HepG2 (cell line): ENCODE data around the gene TECTA. TPM values are rescaled to one million over a fixed set of nuclear protein-coding genes. Genes with fewer than 3 reads are reported as not detected.

Source experiments
- ATAC-seq: fragments of 200-7000 bp; cut with Tn5 transposase; 3 replicates; pipeline ENCODE4 v1.9.1; 2020; ENCODE audit warnings: mild to moderate bottlenecking, moderate library complexity
- BruUV-seq: library from RNA; stranded (reverse); fragments of 400-500 nt; replicated peaks from 2 replicates; lab custom pipeline; 2021; lab: Mats Ljungman, UMichigan
- CTCF ChIA-PET: fragments of 300-600 bp; formaldehyde crosslinking; extraction: SDS; loops from one replicate; lab custom pipeline; 2021; ENCODE audit warnings: low total read pairs, inconsistent platforms, low intra/inter-chr PET ratio; lab: Yijun Ruan, JAX
- POLR2A ChIA-PET: fragments of 350-600 bp; sonication (Branson Sonifier 250); formaldehyde crosslinking; loops from one replicate; lab custom pipeline; 2020; ENCODE audit warnings: antibody characterized with exemption, inconsistent platforms; lab: Yijun Ruan, JAX
- DNase-seq: peaks from one replicate; pipeline ENCODE4 v3.0.0-alpha.2; 2015; ENCODE audit warnings: low spot score
- FAIRE-seq: peaks from 3 replicates; lab custom pipeline; 2011; peaks lifted over from hg19 to GRCh38; lab: Jason Lieb, UNC
- H2AFZ ChIP-seq: one replicate; pipeline ENCODE4 v1.6.1; 2011; ENCODE audit warnings: low read length, inconsistent platforms
- H3K27ac ChIP-seq: fragments of 300-600 bp; 3 replicates; pipeline ENCODE4 v1.8.0; 2011; ENCODE audit warnings: mixed run types, mild to moderate bottlenecking, mixed read lengths, low read length, inconsistent platforms; ENCODE audit not compliant: insufficient read depth; ENCODE audit errors: extremely low read length
- H3K27me3 ChIP-seq, 2 experiments: fragments of 200-600 bp in 1 of 2; 2 replicates in 1 of 2; 3 replicates in 1 of 2; pipeline versions ENCODE4 v1.6.0 to v1.8.0; 2011; ENCODE audit warnings: low read length in 2 of 2, mild to moderate bottlenecking in 2 of 2, moderate library complexity in 2 of 2, inconsistent platforms in 1 of 2; ENCODE audit not compliant: insufficient read depth in 2 of 2, control insufficient read depth in 1 of 2
- H3K36me3 ChIP-seq, 2 experiments: fragments of 200-600 bp in 1 of 2; replicated peaks in 1 of 2; 2 replicates in 1 of 2; 3 replicates in 1 of 2; pipeline versions ENCODE4 v1.5.1 to v1.8.0; 2011; ENCODE audit warnings: low read length in 2 of 2, inconsistent platforms in 1 of 2; ENCODE audit not compliant: insufficient read depth in 2 of 2, control insufficient read depth in 1 of 2
- H3K4me1 ChIP-seq: 2 replicates; pipeline ENCODE4 v1.5.1; 2012; ENCODE audit warnings: low read length, inconsistent platforms; ENCODE audit not compliant: insufficient read depth
- H3K4me2 ChIP-seq: 2 replicates; pipeline ENCODE4 v1.6.0; 2011; ENCODE audit warnings: low read depth, low read length, inconsistent platforms
- H3K4me3 ChIP-seq, 3 experiments: fragments of 200-600 bp in 1 of 3; sonication (generic), shearing (Covaris generic) in 1 of 3; replicated peaks in 1 of 3; 2 replicates each; pipeline ENCODE4 v1.5.1; 2011 to 2016; ENCODE audit warnings: low read length in 3 of 3, inconsistent platforms in 2 of 3, low read depth in 2 of 3, mild to moderate bottlenecking in 2 of 3, control low read depth in 1 of 3, mixed read lengths in 1 of 3; ENCODE audit not compliant: insufficient read depth in 1 of 3
- H3K79me2 ChIP-seq: one replicate; pipeline ENCODE4 v1.6.1; 2011; ENCODE audit warnings: low read length, inconsistent platforms; ENCODE audit not compliant: insufficient read depth
- H3K9ac ChIP-seq: 2 replicates; pipeline ENCODE4 v1.6.0; 2011; ENCODE audit warnings: mild to moderate bottlenecking, low read depth, low read length, inconsistent platforms; ENCODE audit not compliant: insufficient read depth
- H3K9me3 ChIP-seq: 2 replicates; pipeline ENCODE4 v1.5.1; 2012; ENCODE audit warnings: mild to moderate bottlenecking, low read length
- H4K20me1 ChIP-seq: 2 replicates; pipeline ENCODE4 v1.6.0; 2011; ENCODE audit warnings: inconsistent platforms, mild to moderate bottlenecking, low read length, moderate library complexity; ENCODE audit not compliant: insufficient read depth
- DZIP1 ChIP-seq: sonication (generic); formaldehyde crosslinking; IDR thresholded peaks from 2 replicates; pipeline ENCODE4 v1.5.0; 2020; ENCODE audit warnings: mild to moderate bottlenecking, missing genetic modification reagents
- ERF ChIP-seq: IDR thresholded peaks from 2 replicates; pipeline ENCODE4 v1.6.1; 2018; ENCODE audit warnings: missing biosample characterization, missing genetic modification reagents
- NFAT5 ChIP-seq: sonication (generic); formaldehyde crosslinking; IDR thresholded peaks from 2 replicates; pipeline ENCODE4 v1.4.0; 2020; ENCODE audit warnings: missing genetic modification reagents
- RORA ChIP-seq: sonication (generic); formaldehyde crosslinking; IDR thresholded peaks from 2 replicates; pipeline ENCODE4 v1.5.0; 2020; ENCODE audit warnings: mild to moderate bottlenecking, missing genetic modification reagents, moderate library complexity
- SALL1 ChIP-seq: sonication (generic); formaldehyde crosslinking; IDR thresholded peaks from 2 replicates; pipeline ENCODE4 v1.8.0; 2022; ENCODE audit warnings: mild to moderate bottlenecking, missing genetic modification reagents
- SMARCC2 ChIP-seq: fragments of 450-650 bp; IDR thresholded peaks from 2 replicates; pipeline ENCODE4 v1.6.1; 2017; ENCODE audit warnings: antibody characterized with exemption, mild to moderate bottlenecking
- SPEN ChIP-seq: sonication (generic); formaldehyde crosslinking; IDR thresholded peaks from 2 replicates; pipeline ENCODE4 v1.5.1; 2020; ENCODE audit warnings: low read depth, mild to moderate bottlenecking, missing genetic modification reagents
- ZNF230 ChIP-seq: sonication (generic); formaldehyde crosslinking; IDR thresholded peaks from 2 replicates; pipeline ENCODE4 v1.4.0; 2020; ENCODE audit warnings: mild to moderate bottlenecking, missing genetic modification reagents
- ZNF766 ChIP-seq: sonication (generic); formaldehyde crosslinking; IDR thresholded peaks from 2 replicates; pipeline ENCODE4 v1.5.0; 2020; ENCODE audit warnings: missing genetic modification reagents, borderline replicate concordance
- ZNF790 ChIP-seq: sonication (generic); formaldehyde crosslinking; IDR thresholded peaks from 2 replicates; pipeline ENCODE4 v1.8.0; 2022; ENCODE audit warnings: missing genetic modification reagents, mild to moderate bottlenecking, borderline replicate concordance
- ZXDC ChIP-seq: sonication (generic); formaldehyde crosslinking; IDR thresholded peaks from 2 replicates; pipeline ENCODE4 v1.5.0; 2020; ENCODE audit warnings: mild to moderate bottlenecking, missing genetic modification reagents
- WGBS: methylation state at CpG from one replicate; pipeline ENCODE4 v1.1.6; 2017; ENCODE audit warnings: low lambda C conversion rate; 5-methylcytosine and 5-hydroxymethylcytosine counted together
- in situ Hi-C: cut with HindIII; loops from 2 replicates; pipeline ENCODE4 v1.10.0; 2017; ENCODE audit warnings: low pct_unique_long_range_greater_than_20kb; ENCODE audit not compliant: extremely low pct_ligation_motif_present
- intact Hi-C: fragments of 100-400 bp; cut with micrococcal nuclease; formaldehyde crosslinking; loops from one replicate; pipeline ENCODE4 v1.10.0; 2022; ENCODE audit not compliant: unreplicated experiment
- polyA plus RNA-seq, 8 experiments: library from polyadenylated mRNA; depleted of rRNA in 3 of 8; stranded (reverse) in 7 of 8; unstranded in 1 of 8; fragments of >200 nt; fragmentation: Illumina TruSeq in 4 of 8; extraction: Trizol in 4 of 8; gene quantifications; 2 replicates each; pipeline versions ENCODE4 v1.2.1 to v1.2.3, GENCODE V29; 2011 to 2016; ENCODE audit warnings: low read depth in 4 of 8, missing spikeins in 1 of 8, mixed read lengths in 1 of 8; ENCODE audit not compliant: insufficient read depth in 1 of 8
- total RNA-seq, 5 experiments: library from RNA; depleted of rRNA; stranded (reverse); fragments of >200 nt; fragmentation: Illumina TruSeq; extraction: Trizol; gene quantifications; 2 replicates each; pipeline ENCODE4 v1.2.3, GENCODE V29; 2016; ENCODE audit warnings: low read depth in 1 of 5

The TECTA gene
- total and polyA plus RNA-seq, 2 of the 13 experiments (the other 11 are each of a cell fraction or from before 2014, with no cell fraction given): 0.04 to 0.17 TPM

GRCh38 chr11:121153472-121153871 is 52.4 kb downstream of the TECTA start:
- TF ChIP-seq DZIP1: no peak
- TF ChIP-seq ERF (CRISPR knock-in tag): no peak
- TF ChIP-seq ZNF766 (CRISPR knock-in tag): no peak
- no peak for TF ChIP-seq ZNF790 (CRISPR knock-in tag)
- TF ChIP-seq ZXDC (CRISPR knock-in tag): no peak
- TF ChIP-seq SALL1: no peak
- no peak for TF ChIP-seq SMARCC2
- no peak for TF ChIP-seq SPEN (CRISPR knock-in tag)
- TF ChIP-seq ZNF230 (CRISPR knock-in tag): no peak
- TF ChIP-seq NFAT5 (CRISPR knock-in tag): no peak
- no peak for TF ChIP-seq RORA (CRISPR knock-in tag)
- ATAC-seq: no peak
- FAIRE-seq: no peak
- H3K27me3 ChIP-seq: no peaks in the 10 kb centered on the region
- ChIA-PET POLR2A (no interaction called here), CTCF (no interaction called here)
- intact Hi-C loops: no loop called here
- no peak overlapping the region for H3K4me3 ChIP-seq
- no peak overlapping the region for H3K27ac ChIP-seq
- no TSS peak for BruUV-seq
- WGBS: 39% methylated on average over 8 of the region's 8 CpGs
- DNase-seq: no peak
- no peak overlapping the region for H2AFZ ChIP-seq
- no peak overlapping the region for H3K9ac ChIP-seq
- no peaks in the 10 kb centered on the region for H3K9me3 ChIP-seq
- no peaks in the 10 kb centered on the region for H4K20me1 ChIP-seq
- H3K4me2 ChIP-seq: no peak overlapping the region
- in situ Hi-C loops: no loop called here
- H3K4me1 ChIP-seq: no peaks in the 10 kb centered on the region
- H3K36me3 ChIP-seq: no peaks in the 10 kb centered on the region
- H3K79me2 ChIP-seq: no peaks in the 10 kb centered on the region
